ENCODE data around the gene KRT3. TPM values are rescaled to one million over a fixed set of nuclear protein-coding genes. Genes with fewer than 3 reads are reported as not detected.

Gene KRT3
- total and polyA plus RNA-seq, 9 of the 15 experiments (the other 6 are each of a cell fraction or from before 2014, with no cell fraction given), result not detected

DNA sequence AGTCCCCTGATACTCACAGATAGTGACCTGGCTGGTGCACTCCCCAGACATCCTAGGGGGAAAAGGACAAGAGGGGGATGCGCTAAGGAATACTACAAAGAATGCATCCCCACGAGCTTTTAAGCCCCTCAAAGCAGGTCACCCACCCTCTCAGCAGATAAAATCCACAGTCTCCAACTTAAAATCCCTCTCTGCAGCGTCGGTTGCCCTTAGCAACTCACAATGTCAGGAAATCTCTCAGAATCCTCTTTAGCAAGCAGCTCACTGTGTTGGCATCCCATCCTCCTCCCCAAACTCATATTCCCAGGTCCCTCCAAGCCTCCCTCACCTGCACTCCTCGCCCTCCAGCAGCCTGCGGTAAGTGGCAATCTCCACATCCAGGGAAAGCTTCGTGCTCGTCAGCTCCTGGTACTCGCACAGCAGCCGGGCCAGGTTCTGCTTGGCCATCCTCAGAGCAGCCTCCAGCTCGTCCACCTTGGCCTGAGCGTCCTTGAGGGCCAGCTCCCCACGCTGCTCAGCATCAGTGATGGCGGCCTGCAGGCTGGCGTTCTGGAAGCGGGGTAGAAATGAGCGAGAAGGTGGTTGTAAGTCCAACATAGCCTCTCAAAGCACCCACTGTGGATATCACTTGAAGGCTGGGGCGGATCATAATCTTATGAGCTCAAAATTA is 43.7 kb upstream of the KRT3 start (continued):
- TF ChIP-seq, protein P1, sequence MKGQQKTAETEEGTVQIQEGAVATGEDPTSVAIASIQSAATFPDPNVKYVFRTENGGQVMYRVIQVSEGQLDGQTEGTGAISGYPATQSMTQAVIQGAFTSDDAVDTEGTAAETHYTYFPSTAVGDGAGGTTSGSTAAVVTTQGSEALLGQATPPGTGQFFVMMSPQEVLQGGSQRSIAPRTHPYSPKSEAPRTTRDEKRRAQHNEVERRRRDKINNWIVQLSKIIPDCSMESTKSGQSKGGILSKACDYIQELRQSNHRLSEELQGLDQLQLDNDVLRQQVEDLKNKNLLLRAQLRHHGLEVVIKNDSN (CRISPR knock-in tag; IDR thresholded peaks at IDR 0.05), result no peak
- TF ChIP-seq POLR2A (conservative IDR thresholded peaks at IDR 0.05) (no peak), ZNF57 (CRISPR knock-in tag; IDR thresholded peaks at IDR 0.05) (no peak), ZNF707 (CRISPR knock-in tag; conservative IDR thresholded peaks at IDR 0.05) (no peak)

GRCh38 chr12:52838609-52839435 is 42.9 kb upstream of the KRT3 start:
- Histone ChIP-seq H3K4me3 (no peak overlapping the region), H3K27me3 (ENCODE audit: control insufficient read depth in 2 of 2, insufficient read depth in 2 of 2, low read length in 2 of 2) (peaks cover 18 to 53% of the 10 kb centered on the region in 2 experiments), H2AFZ (ENCODE audit: low read depth, low read length) (no peak overlapping the region), H3K4me1 (replicated peaks in 1 of 2; ENCODE audit: control insufficient read depth in 2 of 2, insufficient read depth in 2 of 2, low read length in 2 of 2) (peaks cover 11 to 13% of the 10 kb centered on the region in 2 experiments; a peak in 3 of 5 replicates), H3K27ac (ENCODE audit: extremely low read depth, low read depth, low read length) (no peak overlapping the region), H3K9me3 (replicated peaks; ENCODE audit: control insufficient read depth, insufficient read depth, low read depth, low read length) (no peaks in the 10 kb centered on the region), H3K9ac (ENCODE audit: insufficient read depth in 1 of 2, low read depth in 2 of 2, low read length in 2 of 2) (peak overlapping the region in 1 of 2 experiments; percentile 37; a peak in 1 of 4 replicates), H3K36me3 (ENCODE audit: control insufficient read depth, insufficient read depth, low read length) (no peaks in the 10 kb centered on the region), H3K9me1 (ENCODE audit: control insufficient read depth, insufficient read depth, low read length) (no peaks in the 10 kb centered on the region), H4K20me1 (replicated peaks; ENCODE audit: control insufficient read depth, insufficient read depth, low read length) (0 out of 2 replicates have a peak, but pooled peaks cover 13% of the 10 kb centered on the region), H3K4me2 (ENCODE audit: insufficient read depth, low read length) (no peak overlapping the region), H3K79me2 (ENCODE audit: control insufficient read depth, insufficient read depth, low read length) (no peaks in the 10 kb centered on the region)
- WGBS (ENCODE audit: insufficient coverage, low coverage, missing lambda C conversion rate), result 0% methylated on average over 14 of the region's 14 CpGs
- no peak for ATAC-seq
- ChIA-PET POLR2A (interaction anchor here (0.6 to 0.7 kb wide), 2 partner anchors 10 to 13 kb away, joined by 3 read pairs; no protein-coding TSS in a partner anchor), CTCF (ENCODE audit: low intra/inter-chr PET ratio) (no interaction called here)
- in situ Hi-C loops (cut with MboI), result no loop called here
- no peak for FAIRE-seq
- BruUV-seq (replicated peaks), result no TSS peak
- peak in 1 of 4 experiments; percentile 12 for DNase-seq (ENCODE audit: extremely low read depth in 1 of 4, low spot score in 3 of 4)
- intact Hi-C loops (cut with micrococcal nuclease), result no loop called here
- no peak for TF ChIP-seq ZNF224 (CRISPR knock-in tag; IDR thresholded peaks at IDR 0.05)
- peak; percentile 87 for TF ChIP-seq ZNF263 (CRISPR knock-in tag; IDR thresholded peaks at IDR 0.05; ENCODE audit: borderline replicate concordance)
- TF ChIP-seq POU5F1 (IDR thresholded peaks at IDR 0.05; ENCODE audit: borderline replicate concordance, low read depth, low read length, partially characterized antibody), result no peak
- no peak for TF ChIP-seq ETV6 (IDR thresholded peaks at IDR 0.05; ENCODE audit: borderline replicate concordance in 1 of 2, low read depth in 2 of 2, low read length in 1 of 2)
- TF ChIP-seq ETV6 (CRISPR knock-in tag; IDR thresholded peaks at IDR 0.05; ENCODE audit: borderline replicate concordance), result no peak
- TF ChIP-seq, protein P2, sequence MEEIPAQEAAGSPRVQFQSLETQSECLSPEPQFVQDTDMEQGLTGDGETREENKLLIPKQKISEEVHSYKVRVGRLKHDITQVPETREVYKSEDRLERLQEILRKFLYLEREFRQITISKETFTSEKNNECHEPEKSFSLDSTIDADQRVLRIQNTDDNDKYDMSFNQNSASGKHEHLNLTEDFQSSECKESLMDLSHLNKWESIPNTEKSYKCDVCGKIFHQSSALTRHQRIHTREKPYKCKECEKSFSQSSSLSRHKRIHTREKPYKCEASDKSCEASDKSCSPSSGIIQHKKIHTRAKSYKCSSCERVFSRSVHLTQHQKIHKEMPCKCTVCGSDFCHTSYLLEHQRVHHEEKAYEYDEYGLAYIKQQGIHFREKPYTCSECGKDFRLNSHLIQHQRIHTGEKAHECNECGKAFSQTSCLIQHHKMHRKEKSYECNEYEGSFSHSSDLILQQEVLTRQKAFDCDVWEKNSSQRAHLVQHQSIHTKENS (CRISPR knock-in tag; IDR thresholded peaks at IDR 0.05), result no peak
- TF ChIP-seq THAP12 (CRISPR knock-in tag; IDR thresholded peaks at IDR 0.05), result no peak
- TF ChIP-seq ZC3H11A (IDR thresholded peaks at IDR 0.05; ENCODE audit: low read depth, low read length), result no peak
- TF ChIP-seq LARP7 (IDR thresholded peaks at IDR 0.05), result no peak
- 0 out of 4 replicates have a peak, but pooled peaks of 1 of the 2 experiments have one; percentile 12 for TF ChIP-seq RAD21 (CRISPR knock-in tag; conservative IDR thresholded peaks at IDR 0.05 in 1 of 2, IDR thresholded peaks at IDR 0.05 in 1 of 2)
